Lower leg skin (tissue), 3 donors: ENCODE measurements around the gene ZFP64.

Experiments used
- POLR2A ChIP-seq, 2 donors: fragments of 450-650 bp; IDR thresholded peaks; one replicate each; pipeline ENCODE4 v1.6.1; 2016 to 2017; ENCODE audit warnings: antibody characterized with exemption in 2 of 2, mild to moderate bottlenecking in 1 of 2, moderate library complexity in 1 of 2
- TF ChIP-seq, protein P1 (sequence below), 3 donors: fragments of 450-650 bp; IDR thresholded peaks; one replicate each; pipeline ENCODE4 v1.5.1; 2016; ENCODE audit warnings: antibody characterized with exemption in 3 of 3, mild to moderate bottlenecking in 3 of 3, moderate library complexity in 2 of 3

DNA sequence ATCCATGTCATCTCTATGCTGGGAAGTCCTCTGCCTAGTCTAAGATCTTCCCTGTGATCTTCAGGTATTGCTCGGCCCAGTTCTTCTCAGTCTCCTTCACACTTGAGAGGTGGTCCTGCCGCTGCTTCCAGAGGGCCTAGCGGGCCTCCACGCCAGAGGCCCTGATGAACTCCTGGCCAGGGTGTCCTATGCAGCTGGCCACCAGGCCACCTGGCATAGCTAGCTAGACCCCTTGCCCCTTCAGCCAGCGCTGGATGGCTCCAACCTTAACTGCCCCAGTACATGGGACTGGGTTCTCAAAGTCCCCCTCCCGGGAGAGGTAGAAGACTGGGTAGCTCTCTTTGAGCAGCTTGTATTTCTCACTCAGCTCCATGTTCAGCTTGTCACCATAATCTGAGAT lies 81.1 kb downstream of the ZFP64 start:
- TF ChIP-seq, protein P1, sequence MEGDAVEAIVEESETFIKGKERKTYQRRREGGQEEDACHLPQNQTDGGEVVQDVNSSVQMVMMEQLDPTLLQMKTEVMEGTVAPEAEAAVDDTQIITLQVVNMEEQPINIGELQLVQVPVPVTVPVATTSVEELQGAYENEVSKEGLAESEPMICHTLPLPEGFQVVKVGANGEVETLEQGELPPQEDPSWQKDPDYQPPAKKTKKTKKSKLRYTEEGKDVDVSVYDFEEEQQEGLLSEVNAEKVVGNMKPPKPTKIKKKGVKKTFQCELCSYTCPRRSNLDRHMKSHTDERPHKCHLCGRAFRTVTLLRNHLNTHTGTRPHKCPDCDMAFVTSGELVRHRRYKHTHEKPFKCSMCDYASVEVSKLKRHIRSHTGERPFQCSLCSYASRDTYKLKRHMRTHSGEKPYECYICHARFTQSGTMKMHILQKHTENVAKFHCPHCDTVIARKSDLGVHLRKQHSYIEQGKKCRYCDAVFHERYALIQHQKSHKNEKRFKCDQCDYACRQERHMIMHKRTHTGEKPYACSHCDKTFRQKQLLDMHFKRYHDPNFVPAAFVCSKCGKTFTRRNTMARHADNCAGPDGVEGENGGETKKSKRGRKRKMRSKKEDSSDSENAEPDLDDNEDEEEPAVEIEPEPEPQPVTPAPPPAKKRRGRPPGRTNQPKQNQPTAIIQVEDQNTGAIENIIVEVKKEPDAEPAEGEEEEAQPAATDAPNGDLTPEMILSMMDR (IDR thresholded peaks at IDR 0.05): no peak
- TF ChIP-seq POLR2A (IDR thresholded peaks at IDR 0.05): no peak
